HG02885 (cell line): Measurements from ENCODE around the gene SORCS2.

ENCODE experiments used
- ATAC-seq: cut with Tn5 transposase; IDR thresholded peaks from one replicate; pipeline ENCODE4 v1.9.1; 2021; ENCODE audit warnings: mild to moderate bottlenecking; ENCODE audit not compliant: unreplicated experiment, poor library complexity

The SORCS2 gene

GRCh38 chr4:7281691-7282665, 89.6 kb downstream of the SORCS2 start:
- no peak for ATAC-seq

- ATAC-seq = no peak
Measured at GRCh38 chr4:7282786-7283440, 90.6 kb downstream of the SORCS2 start.

GRCh38 chr4:7285244-7286094, 93.1 kb downstream of the SORCS2 start:
- no peak for ATAC-seq

- ATAC-seq = no peak
Measured at GRCh38 chr4:7286170-7286569, 93.8 kb downstream of the SORCS2 start.

GRCh38 chr4:7286798-7287197, 94.5 kb downstream of the SORCS2 start:
- no peak for ATAC-seq

GRCh38 chr4:7287274-7287917, 95.1 kb downstream of the SORCS2 start:
- ATAC-seq = no peak

- no peak for ATAC-seq
Measured at GRCh38 chr4:7287918-7288280, 95.6 kb downstream of the SORCS2 start.

- no peak for ATAC-seq
Measured at GRCh38 chr4:7288751-7289523, 96.6 kb downstream of the SORCS2 start.

- no peak for ATAC-seq
Measured at GRCh38 chr4:7289589-7289988, 97.3 kb downstream of the SORCS2 start.

- ATAC-seq = no peak
Measured at GRCh38 chr4:7291372-7292114, 99.2 kb downstream of the SORCS2 start.

- no peak for ATAC-seq
Measured at GRCh38 chr4:7293703-7294102, 101.4 kb downstream of the SORCS2 start.

GRCh38 chr4:7294176-7294756, 101.9 kb downstream of the SORCS2 start:
- ATAC-seq = no peak

- ATAC-seq = no peak
Measured at GRCh38 chr4:7295197-7295910, 103.0 kb downstream of the SORCS2 start.

GRCh38 chr4:7295911-7296660, 103.7 kb downstream of the SORCS2 start:
- ATAC-seq = no peak

- ATAC-seq = no peak
Measured at GRCh38 chr4:7296661-7297335, 104.5 kb downstream of the SORCS2 start.

GRCh38 chr4:7297374-7297773, 105.0 kb downstream of the SORCS2 start:
- ATAC-seq = no peak

- no peak for ATAC-seq
Measured at GRCh38 chr4:7297881-7298280, 105.5 kb downstream of the SORCS2 start.
